PC-9 (cell line): ENCODE measurements around the gene MRPL55. TPM values are rescaled to one million over a fixed set of nuclear protein-coding genes. Genes with fewer than 3 reads are reported as not detected.

Source experiments
- BruUV-seq: library from RNA; stranded (reverse); fragments of 400-500 nt; replicated peaks from 2 replicates; lab custom pipeline; 2021; lab: Mats Ljungman, UMichigan
- CTCF ChIA-PET: fragments of 300-600 bp; sonication (Branson Sonifier 250); formaldehyde crosslinking; loops from one replicate; lab custom pipeline; 2022; ENCODE audit warnings: antibody characterized with exemption; lab: Charles Lee
- POLR2A ChIA-PET: fragments of 300-600 bp; sonication (Branson Sonifier 250); formaldehyde crosslinking; loops from one replicate; lab custom pipeline; 2022; ENCODE audit warnings: antibody characterized with exemption; ENCODE audit not compliant: unreplicated experiment; lab: Charles Lee
- DNase-seq, 2 experiments: peaks; one replicate each; pipeline versions ENCODE4 v3.0.0 to v3.0.0-alpha.2; 2015 to 2022; ENCODE audit warnings: mixed read lengths in 1 of 2
- H2AFZ ChIP-seq: fragments of 200-600 bp; sonication (generic); 2 replicates; pipeline ENCODE4 v1.8.1; 2017; ENCODE audit warnings: antibody characterized with exemption
- H3F3A ChIP-seq: fragments of 200-600 bp; sonication (generic); 2 replicates; pipeline ENCODE4 v1.8.1; 2017; ENCODE audit warnings: antibody characterized with exemption, mild to moderate bottlenecking, low read depth; ENCODE audit not compliant: insufficient read depth
- H3K27ac ChIP-seq: fragments of 200-600 bp; sonication (generic); 2 replicates; pipeline ENCODE4 v1.6.1; 2016; ENCODE audit warnings: mixed run types
- H3K27me3 ChIP-seq: fragments of 200-600 bp; sonication (generic); 2 replicates; pipeline ENCODE4 v1.6.1; 2016; ENCODE audit warnings: low read depth, mixed run types; ENCODE audit not compliant: insufficient read depth
- H3K36me3 ChIP-seq: fragments of 200-600 bp; sonication (generic); 2 replicates; pipeline ENCODE4 v1.6.1; 2016; ENCODE audit warnings: low read depth, mixed run types
- H3K4me1 ChIP-seq: fragments of 200-600 bp; sonication (generic); replicated peaks from 2 replicates; pipeline ENCODE4 v1.6.1; 2016; ENCODE audit warnings: mixed run types; ENCODE audit not compliant: insufficient read depth
- H3K4me2 ChIP-seq: fragments of 200-600 bp; sonication (generic); 2 replicates; pipeline ENCODE4 v1.6.1; 2017; ENCODE audit warnings: mixed run types
- H3K4me3 ChIP-seq: fragments of 200-600 bp; sonication (generic); 2 replicates; pipeline ENCODE4 v1.6.1; 2016; ENCODE audit warnings: mixed run types
- H3K79me2 ChIP-seq: fragments of 200-600 bp; sonication (generic); 2 replicates; pipeline ENCODE4 v1.6.1; 2017; ENCODE audit warnings: low read depth, mixed run types
- H3K9me2 ChIP-seq: fragments of 200-600 bp; sonication (generic); 2 replicates; pipeline ENCODE4 v1.8.1; 2017; ENCODE audit warnings: mild to moderate bottlenecking; ENCODE audit not compliant: insufficient read depth
- H3K9me3 ChIP-seq: fragments of 200-600 bp; sonication (generic); 2 replicates; pipeline ENCODE4 v1.8.1; 2016; ENCODE audit warnings: low read depth; ENCODE audit not compliant: insufficient read depth
- H4K20me1 ChIP-seq: fragments of 200-600 bp; sonication (generic); 2 replicates; pipeline ENCODE4 v1.8.1; 2017; ENCODE audit not compliant: insufficient read depth
- CTCF ChIP-seq: fragments of 200-600 bp; sonication (generic); conservative IDR thresholded peaks from 2 replicates; pipeline ENCODE4 v1.6.1; 2017; ENCODE audit warnings: mixed run types, antibody characterized with exemption, mild to moderate bottlenecking, moderate library complexity
- EZH2 ChIP-seq: fragments of 200-600 bp; sonication (generic); IDR thresholded peaks from 2 replicates; pipeline ENCODE4 v1.8.0; 2017; ENCODE audit warnings: antibody characterized with exemption, low read depth
- intact Hi-C: fragments of 100-400 bp; cut with micrococcal nuclease; formaldehyde crosslinking; loops from one replicate; pipeline ENCODE4 v1.10.0; 2022; ENCODE audit not compliant: unreplicated experiment
- total RNA-seq: library from RNA; stranded (reverse); gene quantifications from 2 replicates; pipeline ENCODE4 v1.2.3, GENCODE V29; 2021

The MRPL55 gene
- total RNA-seq, 1 experiment from 2014 or later = 81.0 TPM

DNA sequence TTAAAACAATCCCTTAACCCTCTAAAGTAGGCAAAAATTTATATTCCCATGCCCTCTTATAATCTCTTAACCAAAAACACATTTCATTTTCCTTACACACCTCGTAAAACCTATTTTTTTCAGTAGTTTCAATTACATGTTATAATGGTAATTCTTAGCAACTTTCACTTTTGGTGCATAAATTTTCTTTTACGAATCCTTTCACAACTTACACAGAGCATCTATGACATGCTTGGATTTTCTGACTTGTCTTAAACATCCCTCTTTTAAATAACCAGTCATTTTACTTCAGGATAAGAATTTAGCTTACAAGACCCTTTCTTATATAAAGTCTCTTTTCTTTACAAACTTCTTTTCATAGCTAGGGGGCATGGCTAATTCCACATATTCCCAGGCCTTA lies 8.9 kb upstream of the MRPL55 start:
- no peak overlapping the region for H3K27ac ChIP-seq
- H2AFZ ChIP-seq = no peak overlapping the region
- no peaks in the 10 kb centered on the region for H3K27me3 ChIP-seq
- TF ChIP-seq EZH2 (no peak), CTCF (no peak)
- intact Hi-C loops = no loop called here
- no peaks in the 10 kb centered on the region for H3K9me2 ChIP-seq
- H3K4me1 ChIP-seq = no peaks in the 10 kb centered on the region
- peaks cover 12% of the 10 kb centered on the region; the same call in 1 of the 2 replicates for H3K9me3 ChIP-seq
- H4K20me1 ChIP-seq = no peaks in the 10 kb centered on the region
- H3K4me3 ChIP-seq = no peak overlapping the region
- no peaks in the 10 kb centered on the region for H3K79me2 ChIP-seq
- ChIA-PET POLR2A (no interaction called here), CTCF (no interaction called here)
- no peak for DNase-seq
- H3K36me3 ChIP-seq = no peaks in the 10 kb centered on the region
- no TSS peak for BruUV-seq
- no peak overlapping the region for H3K4me2 ChIP-seq
- no peaks in the 10 kb centered on the region; the same call in 1 of the 2 replicates for H3F3A ChIP-seq

DNA sequence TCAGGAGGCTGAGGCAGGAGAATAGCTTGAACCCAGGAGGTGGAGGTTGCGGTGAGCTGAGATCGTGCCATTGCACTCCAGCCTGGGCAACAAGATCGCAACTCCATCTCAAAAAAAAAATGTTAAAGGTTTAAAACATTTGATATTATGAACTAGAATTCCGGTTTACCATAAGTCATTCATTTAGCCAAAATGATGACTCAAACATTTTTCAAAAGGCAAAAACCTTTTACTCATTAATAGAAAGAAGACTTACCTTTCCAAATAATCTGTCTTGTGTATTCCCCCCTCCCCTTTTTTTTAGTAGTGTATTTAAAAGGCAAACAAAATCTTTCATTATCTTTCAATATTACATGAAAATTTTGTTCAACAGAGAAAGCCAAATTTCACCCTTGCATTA lies 8.2 kb upstream of the MRPL55 start:
- Histone ChIP-seq H3K79me2 (no peaks in the 10 kb centered on the region), H3K4me2 (no peak overlapping the region), H3K27me3 (no peaks in the 10 kb centered on the region), H3K9me2 (no peaks in the 10 kb centered on the region), H4K20me1 (no peaks in the 10 kb centered on the region), H2AFZ (no peak overlapping the region), H3F3A (no peaks in the 10 kb centered on the region; the same call in 1 of the 2 replicates), H3K36me3 (no peaks in the 10 kb centered on the region), H3K9me3 (peaks cover 12% of the 10 kb centered on the region; the same call in 1 of the 2 replicates), H3K27ac (no peak overlapping the region), H3K4me3 (no peak overlapping the region), H3K4me1 (no peaks in the 10 kb centered on the region)
- CTCF ChIA-PET = no interaction called here
- POLR2A ChIA-PET = no interaction called here
- TF ChIP-seq EZH2 (no peak), CTCF (no peak)
- no TSS peak for BruUV-seq
- DNase-seq = no peak
- intact Hi-C loops = no loop called here

- no peak overlapping the region for H3K27ac ChIP-seq
- intact Hi-C loops = no loop called here
- POLR2A ChIA-PET = no interaction called here
- H2AFZ ChIP-seq = no peak overlapping the region
- peaks cover 12% of the 10 kb centered on the region; the same call in 1 of the 2 replicates for H3K9me3 ChIP-seq
- no peaks in the 10 kb centered on the region for H4K20me1 ChIP-seq
- H3K4me2 ChIP-seq = no peak overlapping the region
- CTCF ChIA-PET = no interaction called here
- DNase-seq = no peak
- no TSS peak for BruUV-seq
- no peaks in the 10 kb centered on the region; the same call in 1 of the 2 replicates for H3F3A ChIP-seq
- H3K9me2 ChIP-seq = no peaks in the 10 kb centered on the region
- H3K36me3 ChIP-seq = no peaks in the 10 kb centered on the region
- H3K79me2 ChIP-seq = no peaks in the 10 kb centered on the region
- H3K27me3 ChIP-seq = no peaks in the 10 kb centered on the region
- H3K4me1 ChIP-seq = no peaks in the 10 kb centered on the region
- no peak overlapping the region for H3K4me3 ChIP-seq
- TF ChIP-seq EZH2 = no peak
- TF ChIP-seq CTCF = no peak
Observed at GRCh38 chr1:228114827-228115226, 5.7 kb upstream of the MRPL55 start.
